Measurements from ENCODE around the gene LMOD3. TPM values are rescaled to one million over a fixed set of nuclear protein-coding genes. Genes with fewer than 3 reads are reported as not detected.

Gene LMOD3
- total RNA-seq, 1 donor from 2014 or later: not detected

GRCh38 chr3:69094467-69095205 lies 27.8 kb downstream of the LMOD3 start:
- FAIRE-seq (no peak), DNase-seq (ENCODE audit: low read depth) (no peak)
- Histone ChIP-seq H3K27me3 (ENCODE audit: control insufficient read depth, insufficient read depth, low read length) (no peaks in the 10 kb centered on the region), H3K4me3 (ENCODE audit: low read depth, low read length) (no peak overlapping the region), H3K36me3 (ENCODE audit: control insufficient read depth, insufficient read depth, low read length) (peaks cover 7% of the 10 kb centered on the region)
- TF ChIP-seq, protein P1, sequence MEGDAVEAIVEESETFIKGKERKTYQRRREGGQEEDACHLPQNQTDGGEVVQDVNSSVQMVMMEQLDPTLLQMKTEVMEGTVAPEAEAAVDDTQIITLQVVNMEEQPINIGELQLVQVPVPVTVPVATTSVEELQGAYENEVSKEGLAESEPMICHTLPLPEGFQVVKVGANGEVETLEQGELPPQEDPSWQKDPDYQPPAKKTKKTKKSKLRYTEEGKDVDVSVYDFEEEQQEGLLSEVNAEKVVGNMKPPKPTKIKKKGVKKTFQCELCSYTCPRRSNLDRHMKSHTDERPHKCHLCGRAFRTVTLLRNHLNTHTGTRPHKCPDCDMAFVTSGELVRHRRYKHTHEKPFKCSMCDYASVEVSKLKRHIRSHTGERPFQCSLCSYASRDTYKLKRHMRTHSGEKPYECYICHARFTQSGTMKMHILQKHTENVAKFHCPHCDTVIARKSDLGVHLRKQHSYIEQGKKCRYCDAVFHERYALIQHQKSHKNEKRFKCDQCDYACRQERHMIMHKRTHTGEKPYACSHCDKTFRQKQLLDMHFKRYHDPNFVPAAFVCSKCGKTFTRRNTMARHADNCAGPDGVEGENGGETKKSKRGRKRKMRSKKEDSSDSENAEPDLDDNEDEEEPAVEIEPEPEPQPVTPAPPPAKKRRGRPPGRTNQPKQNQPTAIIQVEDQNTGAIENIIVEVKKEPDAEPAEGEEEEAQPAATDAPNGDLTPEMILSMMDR (IDR thresholded peaks at IDR 0.05; ENCODE audit: insufficient read depth, low read length, severe bottlenecking): no peak

DNA sequence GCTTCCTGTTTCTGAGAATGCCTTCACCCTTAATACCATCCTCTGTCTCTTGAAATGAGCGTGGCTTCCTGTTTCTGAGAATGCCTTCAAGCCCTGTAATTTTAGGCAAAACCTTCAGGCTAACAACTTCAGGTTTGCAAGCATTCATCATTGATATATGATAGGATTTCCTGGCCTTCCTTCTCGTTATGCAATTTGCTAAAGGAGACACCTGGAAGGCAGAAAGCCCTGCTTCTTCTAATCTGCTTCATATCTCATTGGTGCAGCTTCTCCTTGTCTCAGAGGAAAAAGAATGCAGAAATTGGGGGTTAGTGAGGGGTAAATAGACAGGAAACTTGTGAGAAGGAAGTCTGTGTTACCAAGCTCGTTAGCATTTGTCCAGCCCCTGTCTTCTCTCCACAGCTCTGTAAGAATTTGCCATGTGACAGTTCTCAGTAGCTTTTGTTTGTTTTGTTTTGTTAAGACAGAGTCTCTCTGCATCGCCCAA lies 30.3 kb downstream of the LMOD3 start:
- H3K36me3 ChIP-seq (ENCODE audit: control insufficient read depth, insufficient read depth, low read length): peaks cover 6% of the 10 kb centered on the region
- no peaks in the 10 kb centered on the region for H3K27me3 ChIP-seq (ENCODE audit: control insufficient read depth, insufficient read depth, low read length)
- H3K4me3 ChIP-seq (ENCODE audit: low read depth, low read length): no peak overlapping the region
- FAIRE-seq (no peak), DNase-seq (ENCODE audit: low read depth) (no peak)
- TF ChIP-seq, protein P1 (IDR thresholded peaks at IDR 0.05; ENCODE audit: insufficient read depth, low read length, severe bottlenecking): no peak

- Histone ChIP-seq H3K36me3 (ENCODE audit: control insufficient read depth, insufficient read depth, low read length) (peaks cover 6% of the 10 kb centered on the region), H3K4me3 (ENCODE audit: low read depth, low read length) (no peak overlapping the region), H3K27me3 (ENCODE audit: control insufficient read depth, insufficient read depth, low read length) (no peaks in the 10 kb centered on the region)
- FAIRE-seq: no peak
- TF ChIP-seq, protein P1 (IDR thresholded peaks at IDR 0.05; ENCODE audit: insufficient read depth, low read length, severe bottlenecking): no peak
- no peak for DNase-seq (ENCODE audit: low read depth)
Observed at GRCh38 chr3:69091389-69092029, 30.9 kb downstream of the LMOD3 start.

DNA sequence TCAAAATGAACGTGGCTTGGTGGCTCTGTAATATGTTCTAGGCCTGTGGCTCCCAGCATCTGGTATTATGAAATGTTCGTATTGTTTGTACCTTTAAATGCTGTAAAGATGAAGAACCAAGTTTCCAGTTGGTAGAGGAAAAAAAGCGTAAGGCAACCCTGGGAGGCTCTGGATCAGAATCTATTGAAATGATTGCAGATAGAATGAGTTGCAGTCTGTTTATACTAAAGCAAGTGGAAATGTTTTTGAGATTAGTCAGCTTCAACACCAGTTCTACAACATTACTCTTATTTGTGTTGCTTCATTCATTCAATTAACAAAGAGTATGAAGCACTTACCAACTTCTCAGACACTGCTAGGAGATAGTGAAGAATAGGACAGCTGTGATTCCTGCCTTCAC lies 32.4 kb downstream of the LMOD3 start:
- DNase-seq (ENCODE audit: low read depth): peak; percentile 95
- H3K27me3 ChIP-seq (ENCODE audit: control insufficient read depth, insufficient read depth, low read length): no peaks in the 10 kb centered on the region
- TF ChIP-seq, protein P1 (IDR thresholded peaks at IDR 0.05; ENCODE audit: insufficient read depth, low read length, severe bottlenecking): no peak
- H3K36me3 ChIP-seq (ENCODE audit: control insufficient read depth, insufficient read depth, low read length): peaks cover 4% of the 10 kb centered on the region
- no peak for FAIRE-seq
- H3K4me3 ChIP-seq (ENCODE audit: low read depth, low read length): no peak overlapping the region

GRCh38 chr3:69088063-69088462 lies 34.3 kb downstream of the LMOD3 start:
- Histone ChIP-seq H3K4me3 (ENCODE audit: low read depth, low read length) (no peak overlapping the region), H3K36me3 (ENCODE audit: control insufficient read depth, insufficient read depth, low read length) (no peaks in the 10 kb centered on the region), H3K27me3 (ENCODE audit: control insufficient read depth, insufficient read depth, low read length) (no peaks in the 10 kb centered on the region)
- TF ChIP-seq, protein P1 (IDR thresholded peaks at IDR 0.05; ENCODE audit: insufficient read depth, low read length, severe bottlenecking): no peak
- FAIRE-seq (no peak), DNase-seq (ENCODE audit: low read depth) (peak; percentile 71)
